ENCODE results near the gene ENTHD1. TPM values are rescaled to one million over a fixed set of nuclear protein-coding genes. Genes with fewer than 3 reads are reported as not detected.

ENTHD1 gene
- total and polyA plus RNA-seq, 2 of the 8 experiments (the other 6 are each of a cell fraction or from before 2014, with no cell fraction given): not detected

GRCh38 chr22:39932918-39933649 is 39.5 kb upstream of the ENTHD1 start (continued):
- TF ChIP-seq, protein P1, sequence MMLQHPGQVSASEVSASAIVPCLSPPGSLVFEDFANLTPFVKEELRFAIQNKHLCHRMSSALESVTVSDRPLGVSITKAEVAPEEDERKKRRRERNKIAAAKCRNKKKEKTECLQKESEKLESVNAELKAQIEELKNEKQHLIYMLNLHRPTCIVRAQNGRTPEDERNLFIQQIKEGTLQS (IDR thresholded peaks at IDR 0.05; ENCODE audit: insufficient read depth, low read depth, low read length): no peak
- TF ChIP-seq BACH1 (IDR thresholded peaks at IDR 0.05; ENCODE audit: low read length) (no peak), YY1 (IDR thresholded peaks at IDR 0.05; ENCODE audit: low read depth, low read length) (0 out of 2 replicates have a peak, but pooled peaks have one; percentile 30), TCF12 (IDR thresholded peaks at IDR 0.05; ENCODE audit: low read depth, low read length) (peak; percentile 34; the same call in 1 of the 2 replicates), KDM4A (IDR thresholded peaks at IDR 0.05; ENCODE audit: low read depth, low read length, severe bottlenecking) (no peak), TBP (IDR thresholded peaks at IDR 0.05; ENCODE audit: low read depth, low read length) (no peak), BCL11A (IDR thresholded peaks at IDR 0.05; ENCODE audit: low read depth in 2 of 2, low read length in 2 of 2) (no peak), POU5F1 (IDR thresholded peaks at IDR 0.05; ENCODE audit: low read depth, low read length) (no peak), SP1 (IDR thresholded peaks at IDR 0.05; ENCODE audit: low read depth, low read length) (peak; percentile 62; the same call in 1 of the 2 replicates), SIX5 (IDR thresholded peaks at IDR 0.05; ENCODE audit: low read depth, low read length) (0 out of 2 replicates have a peak, but pooled peaks have one; percentile 17), TEAD4 (IDR thresholded peaks at IDR 0.05; ENCODE audit: low read depth, low read length) (peak; percentile 81), PHF8 (conservative IDR thresholded peaks at IDR 0.05; ENCODE audit: low read depth, low read length) (no peak), CBX5 (IDR thresholded peaks at IDR 0.05; ENCODE audit: low read depth, low read length) (no peak), SIN3A (conservative IDR thresholded peaks at IDR 0.05 in 1 of 2, IDR thresholded peaks at IDR 0.05 in 1 of 2; ENCODE audit: low read depth in 1 of 2, low read length in 2 of 2) (no peak), JUND (IDR thresholded peaks at IDR 0.05; ENCODE audit: low read length) (0 out of 2 replicates have a peak, but pooled peaks have one; percentile 36), SAP30 (IDR thresholded peaks at IDR 0.05; ENCODE audit: insufficient read depth, insufficient replicate concordance, low read length) (no peak), MAFK (IDR thresholded peaks at IDR 0.05; ENCODE audit: low read depth, low read length) (no peak; the same call in 1 of the 2 replicates), RNF2 (IDR thresholded peaks at IDR 0.05; ENCODE audit: borderline replicate concordance, low read depth, low read length, missing control alignments, poor library complexity, severe bottlenecking) (no peak), HDAC6 (IDR thresholded peaks at IDR 0.05; ENCODE audit: low read depth, low read length) (no peak), SIRT6 (IDR thresholded peaks at IDR 0.05; ENCODE audit: low read length) (no peak)
- TF ChIP-seq, protein P2, sequence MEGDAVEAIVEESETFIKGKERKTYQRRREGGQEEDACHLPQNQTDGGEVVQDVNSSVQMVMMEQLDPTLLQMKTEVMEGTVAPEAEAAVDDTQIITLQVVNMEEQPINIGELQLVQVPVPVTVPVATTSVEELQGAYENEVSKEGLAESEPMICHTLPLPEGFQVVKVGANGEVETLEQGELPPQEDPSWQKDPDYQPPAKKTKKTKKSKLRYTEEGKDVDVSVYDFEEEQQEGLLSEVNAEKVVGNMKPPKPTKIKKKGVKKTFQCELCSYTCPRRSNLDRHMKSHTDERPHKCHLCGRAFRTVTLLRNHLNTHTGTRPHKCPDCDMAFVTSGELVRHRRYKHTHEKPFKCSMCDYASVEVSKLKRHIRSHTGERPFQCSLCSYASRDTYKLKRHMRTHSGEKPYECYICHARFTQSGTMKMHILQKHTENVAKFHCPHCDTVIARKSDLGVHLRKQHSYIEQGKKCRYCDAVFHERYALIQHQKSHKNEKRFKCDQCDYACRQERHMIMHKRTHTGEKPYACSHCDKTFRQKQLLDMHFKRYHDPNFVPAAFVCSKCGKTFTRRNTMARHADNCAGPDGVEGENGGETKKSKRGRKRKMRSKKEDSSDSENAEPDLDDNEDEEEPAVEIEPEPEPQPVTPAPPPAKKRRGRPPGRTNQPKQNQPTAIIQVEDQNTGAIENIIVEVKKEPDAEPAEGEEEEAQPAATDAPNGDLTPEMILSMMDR (IDR thresholded peaks at IDR 0.05; ENCODE audit: control extremely low read depth in 1 of 3, insufficient read depth in 1 of 3, low read depth in 1 of 3, low read length in 3 of 3): peak; percentile 82 to 95 (median 90)

Data from H1 (cell line).